ENCODE data around the gene PPL. TPM values are rescaled to one million over a fixed set of nuclear protein-coding genes. Genes with fewer than 3 reads are reported as not detected.

Gene PPL
- total and polyA plus RNA-seq, 3 experiments from 2014 or later, result 0.29 TPM; not detected in 2

DNA sequence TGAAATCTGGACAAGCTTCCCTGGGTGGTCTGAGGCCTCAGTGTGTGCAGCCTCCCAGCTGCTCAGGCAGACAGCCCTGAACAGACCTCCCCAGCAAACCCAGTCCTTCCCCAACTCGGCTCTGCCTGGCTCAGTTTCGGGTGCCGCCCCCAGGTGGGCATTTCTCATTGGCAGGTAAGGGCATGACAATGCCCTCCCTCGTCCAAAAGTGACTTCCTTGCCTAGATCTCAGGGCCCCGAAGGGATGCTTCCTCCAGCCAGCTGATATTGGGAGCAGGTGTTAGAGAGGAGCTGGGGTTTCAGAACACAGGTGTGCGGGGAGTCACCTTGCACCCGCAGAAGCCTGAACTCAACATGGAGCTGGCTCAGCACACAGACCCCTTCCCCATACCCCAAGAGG is 3.8 kb upstream of the PPL start:
- Histone ChIP-seq H3K4me1 (ENCODE audit: insufficient read depth, low read length) (no peaks in the 10 kb centered on the region), H3K27ac (ENCODE audit: low read depth, low read length) (no peak overlapping the region), H3K9me3 (ENCODE audit: low read length) (no peaks in the 10 kb centered on the region), H3K27me3 (ENCODE audit: insufficient read depth, low read length, poor library complexity, severe bottlenecking) (no peaks in the 10 kb centered on the region), H3K4me3 (ENCODE audit: low read length) (no peak overlapping the region), H3K36me3 (ENCODE audit: insufficient read depth, low read length) (no peaks in the 10 kb centered on the region)
- Mint-ChIP-seq H3K27ac (no peak overlapping the region), H3K4me1 (peaks cover 5 to 11% (median 7%) of the 10 kb centered on the region in 3 donors), H3K9me3 (no peaks in the 10 kb centered on the region), H3K27me3 (peaks cover 25 to 36% of the 10 kb centered on the region in 2 donors), H3K36me3 (no peaks in the 10 kb centered on the region), H3K4me3 (no peak overlapping the region)
- ChIA-PET POLR2A (no interaction called here), CTCF (no interaction called here)
- DNase-seq, result no peak

DNA sequence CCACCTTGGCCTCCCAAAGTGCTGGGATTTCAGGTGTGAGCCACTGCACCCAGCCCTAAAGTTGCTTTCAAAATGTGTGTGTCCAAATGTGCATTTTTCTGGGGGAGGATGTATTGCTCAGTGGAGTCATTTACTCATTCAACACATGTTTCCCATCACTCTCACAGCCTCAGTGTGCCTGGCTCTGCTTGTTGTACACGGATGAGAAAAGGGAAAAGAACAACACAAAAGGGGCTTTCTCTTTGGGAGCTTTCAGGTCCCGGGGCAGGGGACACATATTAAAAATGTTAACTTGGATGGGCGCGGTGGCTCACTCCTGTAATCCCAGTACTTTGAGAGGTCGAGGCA is 1.7 kb upstream of the PPL start:
- ChIA-PET CTCF (no interaction called here), POLR2A (no interaction called here)
- H3K36me3 Mint-ChIP-seq, result no peaks in the 10 kb centered on the region

DNA sequence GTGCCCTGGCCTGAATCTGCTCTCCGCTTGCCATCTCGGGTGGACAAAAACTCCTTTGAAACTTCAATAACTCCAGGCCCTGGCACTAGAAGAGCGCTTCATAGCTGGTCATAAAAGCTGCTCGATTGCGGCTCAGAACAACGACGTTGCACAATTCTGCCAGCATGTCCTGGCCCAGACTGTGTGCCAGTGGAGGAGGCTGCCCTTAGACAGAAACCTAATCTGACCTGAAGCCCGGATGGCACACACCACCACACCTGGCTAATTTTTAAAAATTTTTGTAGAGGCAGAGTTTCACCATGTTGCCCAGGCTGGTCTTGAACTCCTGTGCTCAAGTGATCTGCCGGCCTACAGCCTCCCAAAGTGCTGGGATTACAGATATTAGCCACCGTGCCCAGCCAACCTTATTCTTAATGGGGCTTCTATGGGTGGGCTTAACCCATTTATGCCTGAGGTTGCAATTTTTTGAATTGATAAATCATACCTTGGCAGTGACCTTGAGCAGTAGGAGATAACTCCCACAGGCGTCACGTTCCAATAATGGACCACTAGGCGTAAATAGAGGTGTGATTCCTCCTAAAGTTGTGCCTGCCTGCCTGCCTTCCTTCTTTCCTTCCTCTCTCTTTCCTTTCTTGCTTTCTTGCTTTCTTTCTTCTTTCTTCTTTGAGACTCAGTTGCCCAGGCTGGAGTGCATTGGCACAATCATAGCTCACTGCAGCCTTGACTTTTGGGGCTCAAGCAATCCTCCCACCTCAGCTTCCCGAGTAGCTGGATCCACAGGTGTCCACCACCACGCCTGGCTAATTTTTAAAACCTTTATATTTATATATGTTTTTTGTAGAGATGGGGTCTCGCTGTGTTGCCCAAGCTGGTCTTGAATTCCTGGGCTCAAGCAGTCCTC is 1.1 kb upstream of the PPL start:
- Mint-ChIP-seq H3K9me3 (no peaks in the 10 kb centered on the region), H3K27me3 (peaks cover 29 to 42% of the 10 kb centered on the region in 2 donors), H3K27ac (no peak overlapping the region), H3K4me3 (peak overlapping the region in 6 of 7 donors; percentile 13 to 60 (median 44)), H3K4me1 (peaks cover 5 to 11% (median 7%) of the 10 kb centered on the region in 3 donors), H3K36me3 (no peaks in the 10 kb centered on the region)
- POLR2A ChIA-PET, result no interaction called here
- no peak overlapping the region for H3K27ac ChIP-seq (ENCODE audit: low read depth, low read length)
- DNase-seq, result no peak
- CTCF ChIA-PET, result no interaction called here
- H3K9me3 ChIP-seq (ENCODE audit: low read length), result no peaks in the 10 kb centered on the region
- no peaks in the 10 kb centered on the region for H3K4me1 ChIP-seq (ENCODE audit: insufficient read depth, low read length)
- no peak overlapping the region for H3K4me3 ChIP-seq (ENCODE audit: low read length)
- H3K36me3 ChIP-seq (ENCODE audit: insufficient read depth, low read length), result no peaks in the 10 kb centered on the region
- H3K27me3 ChIP-seq (ENCODE audit: insufficient read depth, low read length, poor library complexity, severe bottlenecking), result no peaks in the 10 kb centered on the region

More for the DNA sequence above, 1.7 kb upstream of the PPL start:
- no peaks in the 10 kb centered on the region for H3K9me3 Mint-ChIP-seq
- H3K4me1 ChIP-seq (ENCODE audit: insufficient read depth, low read length), result no peaks in the 10 kb centered on the region
- H3K4me1 Mint-ChIP-seq, result peaks cover 5 to 11% (median 7%) of the 10 kb centered on the region in 3 donors
- no peaks in the 10 kb centered on the region for H3K9me3 ChIP-seq (ENCODE audit: low read length)
- no peak overlapping the region for H3K27ac ChIP-seq (ENCODE audit: low read depth, low read length)
- no peak for DNase-seq
- H3K27me3 ChIP-seq (ENCODE audit: insufficient read depth, low read length, poor library complexity, severe bottlenecking), result no peaks in the 10 kb centered on the region
- H3K4me3 Mint-ChIP-seq, result no peak overlapping the region
- no peaks in the 10 kb centered on the region for H3K36me3 ChIP-seq (ENCODE audit: insufficient read depth, low read length)
- H3K27me3 Mint-ChIP-seq, result peaks cover 28 to 42% of the 10 kb centered on the region in 2 donors
- peak overlapping the region in 1 of 8 donors; percentile 60 for H3K27ac Mint-ChIP-seq
- H3K4me3 ChIP-seq (ENCODE audit: low read length), result no peak overlapping the region

DNA sequence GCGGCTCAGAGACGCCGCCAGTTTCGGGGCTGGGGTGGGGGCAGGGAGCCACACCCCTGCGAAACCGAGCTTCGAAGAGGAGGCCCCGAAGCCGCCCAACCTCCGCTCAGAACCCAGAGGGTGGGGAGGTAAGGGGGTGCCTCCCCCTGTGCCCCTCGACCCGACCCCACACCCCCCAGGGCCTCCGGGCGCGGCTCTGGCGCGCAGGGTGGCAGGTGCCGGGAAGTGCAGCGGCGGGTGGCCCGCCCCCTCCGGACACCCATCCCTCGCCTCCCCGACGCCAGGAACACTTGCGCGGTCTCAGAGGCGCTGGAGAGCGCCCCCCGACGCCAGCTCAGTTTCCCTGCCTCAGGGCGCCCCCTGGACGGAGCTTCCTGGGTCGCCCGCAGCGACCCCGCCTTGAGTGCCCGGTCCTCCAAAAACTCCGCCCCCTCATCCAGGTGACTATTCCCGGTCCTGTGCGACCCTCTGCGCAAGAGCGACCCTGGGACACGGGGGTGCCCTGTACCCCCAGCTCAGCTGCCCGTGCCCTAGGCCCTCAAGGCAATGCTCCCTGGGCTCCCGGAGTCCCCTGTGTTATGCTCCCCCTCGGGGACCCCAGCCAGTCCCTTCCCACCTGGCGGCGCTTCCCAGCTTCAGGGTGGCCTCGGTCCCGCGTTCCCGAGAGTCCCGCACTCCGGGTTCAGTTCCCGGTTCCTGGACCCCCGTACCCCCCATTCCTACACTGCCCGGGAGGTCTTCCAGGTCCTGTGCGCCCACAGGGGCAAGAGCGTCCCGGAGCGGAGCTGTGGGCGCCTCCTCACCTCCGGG is 562 bp downstream of the PPL start:
- no peaks in the 10 kb centered on the region for H3K36me3 ChIP-seq (ENCODE audit: insufficient read depth, low read length)
- Mint-ChIP-seq H3K27me3 (peaks cover 27 to 39% of the 10 kb centered on the region in 2 donors), H3K27ac (no peak overlapping the region), H3K4me1 (peaks cover 5 to 11% (median 7%) of the 10 kb centered on the region in 3 donors), H3K9me3 (no peaks in the 10 kb centered on the region), H3K4me3 (peak overlapping the region in 6 of 7 donors; percentile 26 to 79 (median 50)), H3K36me3 (no peaks in the 10 kb centered on the region)
- H3K27ac ChIP-seq (ENCODE audit: low read depth, low read length), result no peak overlapping the region
- ChIA-PET POLR2A (no interaction called here), CTCF (no interaction called here)
- no peaks in the 10 kb centered on the region for H3K27me3 ChIP-seq (ENCODE audit: insufficient read depth, low read length, poor library complexity, severe bottlenecking)
- H3K4me3 ChIP-seq (ENCODE audit: low read length), result no peak overlapping the region
- H3K9me3 ChIP-seq (ENCODE audit: low read length), result no peaks in the 10 kb centered on the region
- H3K4me1 ChIP-seq (ENCODE audit: insufficient read depth, low read length), result no peaks in the 10 kb centered on the region
- DNase-seq, result no peak

DNA sequence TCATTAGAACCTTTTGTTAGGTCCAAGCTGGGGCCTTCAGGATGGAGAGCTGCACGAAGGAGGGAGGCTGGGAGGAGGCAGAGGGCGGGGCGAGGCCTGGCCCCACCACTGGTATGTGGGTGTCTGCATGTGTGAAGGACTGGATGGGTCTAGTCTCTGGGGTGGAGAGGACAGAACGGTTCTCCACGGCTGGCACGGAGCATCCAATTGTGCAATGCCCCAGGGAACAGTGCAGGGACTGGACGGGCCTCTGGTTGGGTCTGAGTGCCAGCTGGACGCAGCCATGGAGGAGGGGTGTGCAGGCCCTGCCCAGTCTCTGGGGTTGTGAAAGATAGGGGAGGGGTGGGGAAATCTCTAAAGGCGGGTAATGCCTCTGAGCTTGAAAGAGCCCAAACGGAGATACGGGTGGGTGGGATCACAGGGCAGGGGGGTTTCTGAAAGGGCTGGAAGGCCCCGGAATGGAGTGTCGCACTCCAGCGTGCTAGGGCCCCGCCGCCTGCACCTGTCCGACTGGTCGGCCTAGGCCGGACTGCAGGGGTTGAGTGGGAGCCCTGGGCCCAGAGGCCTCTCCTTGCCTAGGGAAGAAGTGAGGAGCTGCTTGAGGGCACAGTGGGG is 1.6 kb downstream of the PPL start:
- ChIA-PET CTCF (no interaction called here), POLR2A (no interaction called here)
- no peak overlapping the region for H3K4me3 Mint-ChIP-seq
- H3K27ac Mint-ChIP-seq, result no peak overlapping the region
- no peaks in the 10 kb centered on the region for H3K4me1 ChIP-seq (ENCODE audit: insufficient read depth, low read length)
- H3K27me3 ChIP-seq (ENCODE audit: insufficient read depth, low read length, poor library complexity, severe bottlenecking), result no peaks in the 10 kb centered on the region
- no peaks in the 10 kb centered on the region for H3K9me3 ChIP-seq (ENCODE audit: low read length)
- H3K27ac ChIP-seq (ENCODE audit: low read depth, low read length), result no peak overlapping the region
- no peak for DNase-seq
- no peak overlapping the region for H3K4me3 ChIP-seq (ENCODE audit: low read length)
- H3K4me1 Mint-ChIP-seq, result peaks cover 5 to 11% (median 7%) of the 10 kb centered on the region in 3 donors
- H3K27me3 Mint-ChIP-seq, result peaks cover 28 to 35% of the 10 kb centered on the region in 2 donors
- H3K36me3 ChIP-seq (ENCODE audit: insufficient read depth, low read length), result no peaks in the 10 kb centered on the region
- no peaks in the 10 kb centered on the region for H3K9me3 Mint-ChIP-seq
- H3K36me3 Mint-ChIP-seq, result no peaks in the 10 kb centered on the region

DNA sequence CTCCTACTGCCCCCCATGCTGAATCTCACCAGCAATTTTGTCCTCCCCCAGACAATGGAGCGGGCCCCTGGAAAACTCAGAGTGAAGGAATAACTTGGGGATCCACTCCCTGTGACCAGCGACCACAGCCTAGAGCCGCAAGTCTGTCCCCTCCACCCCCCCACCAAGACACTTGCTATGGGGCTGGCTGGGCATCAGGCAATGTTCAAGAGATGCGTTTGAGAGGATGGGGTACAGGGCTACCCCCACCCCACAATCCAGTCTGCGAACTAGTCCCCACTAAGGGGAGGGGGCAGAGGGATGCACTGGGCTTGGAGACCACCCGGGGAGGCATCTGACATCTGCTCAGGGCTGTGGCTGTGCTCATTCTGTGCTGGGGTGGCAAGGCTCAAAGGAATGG is 2.4 kb downstream of the PPL start:
- Histone ChIP-seq H3K4me1 (ENCODE audit: insufficient read depth, low read length) (no peaks in the 10 kb centered on the region), H3K27me3 (ENCODE audit: insufficient read depth, low read length, poor library complexity, severe bottlenecking) (no peaks in the 10 kb centered on the region), H3K9me3 (ENCODE audit: low read length) (no peaks in the 10 kb centered on the region), H3K27ac (ENCODE audit: low read depth, low read length) (no peak overlapping the region), H3K4me3 (ENCODE audit: low read length) (no peak overlapping the region), H3K36me3 (ENCODE audit: insufficient read depth, low read length) (no peaks in the 10 kb centered on the region)
- H3K27ac Mint-ChIP-seq, result no peak overlapping the region
- peaks cover 5 to 11% (median 7%) of the 10 kb centered on the region in 3 donors for H3K4me1 Mint-ChIP-seq
- POLR2A ChIA-PET, result no interaction called here
- CTCF ChIA-PET, result no interaction called here
- peaks cover 29 to 35% of the 10 kb centered on the region in 2 donors for H3K27me3 Mint-ChIP-seq
- H3K4me3 Mint-ChIP-seq, result peak overlapping the region in 1 of 7 donors; percentile 32
- no peak for DNase-seq
- H3K9me3 Mint-ChIP-seq, result peaks cover 0 to 4% (median 0%) of the 10 kb centered on the region in 5 donors
- H3K36me3 Mint-ChIP-seq, result peaks cover 0 to 4% (median 0%) of the 10 kb centered on the region in 3 donors

DNA sequence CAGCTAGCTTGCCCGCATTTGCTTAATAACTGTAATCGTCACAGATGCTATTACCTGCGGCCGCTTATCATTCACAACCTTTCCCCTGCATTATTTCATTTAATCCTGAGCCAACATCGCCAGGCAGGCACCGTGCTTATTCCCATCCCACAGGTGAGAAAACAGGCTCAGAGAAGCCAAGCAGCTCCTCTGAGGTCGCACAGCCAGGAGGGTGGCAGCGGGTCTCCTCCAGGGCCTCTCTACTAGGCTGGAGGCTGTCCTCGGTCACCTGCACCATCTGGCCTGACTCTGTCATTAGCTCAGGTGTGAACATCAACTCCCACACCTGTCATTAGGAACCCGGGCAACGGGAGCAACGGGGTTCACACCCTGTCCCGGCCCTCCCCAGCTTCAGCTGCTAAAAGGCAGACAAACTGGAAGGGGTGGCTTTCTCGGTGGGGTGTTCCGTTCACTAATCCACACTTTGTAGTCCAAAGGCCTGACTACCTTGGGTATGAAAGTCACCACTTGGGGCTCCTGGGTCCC is 3.0 kb downstream of the PPL start:
- peaks cover 0 to 9% (median 0%) of the 10 kb centered on the region in 3 donors for H3K36me3 Mint-ChIP-seq
- H3K9me3 Mint-ChIP-seq, result peaks cover 0 to 4% (median 0%) of the 10 kb centered on the region in 5 donors
- DNase-seq, result no peak
- no peak overlapping the region for H3K4me3 Mint-ChIP-seq
- no peak overlapping the region for H3K27ac Mint-ChIP-seq
- H3K27me3 Mint-ChIP-seq, result peaks cover 29 to 35% of the 10 kb centered on the region in 2 donors
- POLR2A ChIA-PET, result no interaction called here
- H3K4me1 Mint-ChIP-seq, result peaks cover 5 to 11% (median 7%) of the 10 kb centered on the region in 3 donors
- Histone ChIP-seq H3K27ac (ENCODE audit: low read depth, low read length) (no peak overlapping the region), H3K36me3 (ENCODE audit: insufficient read depth, low read length) (no peaks in the 10 kb centered on the region), H3K27me3 (ENCODE audit: insufficient read depth, low read length, poor library complexity, severe bottlenecking) (no peaks in the 10 kb centered on the region), H3K4me3 (ENCODE audit: low read length) (no peak overlapping the region), H3K9me3 (ENCODE audit: low read length) (no peaks in the 10 kb centered on the region), H3K4me1 (ENCODE audit: insufficient read depth, low read length) (no peaks in the 10 kb centered on the region)
- CTCF ChIA-PET, result no interaction called here

All from CD8-positive, alpha-beta memory T cell (primary cell).